SK-N-SH treated with all-trans-retinoic acid at 6 μM for 48 hours (cell line): ENCODE data around the gene GLIPR1L1.
"Not testable (repeated sequence)": the region's sequence is repeated elsewhere in the genome, so short reads cannot be mapped to it uniquely, and the experiment has no call there.

Source experiments
- ATAC-seq: fragments of 200-7000 bp; cut with Tn5 transposase; 3 replicates; pipeline ENCODE4 v1.9.1; 2020; ENCODE audit warnings: mild to moderate bottlenecking, moderate library complexity
- ARNTL ChIP-seq: fragments of 450-650 bp; formaldehyde crosslinking; IDR thresholded peaks from 2 replicates; pipeline ENCODE4 v1.5.0; 2020; ENCODE audit warnings: low read depth, mild to moderate bottlenecking, moderate library complexity, borderline replicate concordance
- BACH2 ChIP-seq: fragments of 250-450 bp; sonication (Bioruptor Pico); IDR thresholded peaks from 2 replicates; pipeline ENCODE4 v1.9.0; 2021; ENCODE audit warnings: mild to moderate bottlenecking, borderline replicate concordance
- CREB5 ChIP-seq: fragments of 250-450 bp; sonication (Bioruptor Pico); IDR thresholded peaks from 2 replicates; pipeline ENCODE4 v1.5.1; 2020; ENCODE audit warnings: low read depth, mild to moderate bottlenecking, moderate library complexity
- CSDC2 ChIP-seq: fragments of 250-450 bp; sonication (Bioruptor Pico); IDR thresholded peaks from 2 replicates; pipeline ENCODE4 v1.5.0; 2020; ENCODE audit warnings: mild to moderate bottlenecking, moderate library complexity
- ESRRG ChIP-seq: fragments of 250-450 bp; sonication (Bioruptor Pico); IDR thresholded peaks from 2 replicates; pipeline ENCODE4 v1.6.1; 2021; ENCODE audit warnings: mild to moderate bottlenecking
- ISL1 ChIP-seq: fragments of 250-450 bp; sonication (Bioruptor Pico); IDR thresholded peaks from 2 replicates; pipeline ENCODE4 v2.1.2; 2022; ENCODE audit warnings: mild to moderate bottlenecking, moderate library complexity
- OSR1 ChIP-seq: fragments of 250-450 bp; sonication (Bioruptor Pico); IDR thresholded peaks from 2 replicates; pipeline ENCODE4 v1.8.0; 2022; ENCODE audit warnings: moderate library complexity, mild to moderate bottlenecking, inconsistent platforms
- PATZ1 ChIP-seq: fragments of 250-450 bp; sonication (Bioruptor Pico); IDR thresholded peaks from 2 replicates; pipeline ENCODE4 v1.8.0; 2020; ENCODE audit warnings: mild to moderate bottlenecking, moderate library complexity, borderline replicate concordance
- POU6F1 ChIP-seq: fragments of 250-450 bp; sonication (Bioruptor Pico); IDR thresholded peaks from 2 replicates; pipeline ENCODE4 v1.8.0; 2021; ENCODE audit warnings: low read depth, mild to moderate bottlenecking, moderate library complexity, borderline replicate concordance
- PPARA ChIP-seq: fragments of 250-450 bp; sonication (Bioruptor Pico); IDR thresholded peaks from 2 replicates; pipeline ENCODE4 v1.5.0; 2020; ENCODE audit warnings: mild to moderate bottlenecking, borderline replicate concordance
- RARB ChIP-seq: fragments of 250-450 bp; sonication (Bioruptor Pico); IDR thresholded peaks from 2 replicates; pipeline ENCODE4 v1.8.0; 2021; ENCODE audit warnings: mild to moderate bottlenecking, moderate library complexity
- TOX ChIP-seq: fragments of 250-450 bp; sonication (Bioruptor Pico); IDR thresholded peaks from 2 replicates; pipeline ENCODE4 v1.8.0; 2021; ENCODE audit warnings: mild to moderate bottlenecking, moderate library complexity, borderline replicate concordance
- TSHZ2 ChIP-seq: fragments of 250-450 bp; sonication (Bioruptor Pico); IDR thresholded peaks from 2 replicates; pipeline ENCODE4 v1.5.0; 2020; ENCODE audit warnings: mild to moderate bottlenecking, moderate library complexity
- ZC3H10 ChIP-seq: fragments of 250-450 bp; sonication (Bioruptor Pico); IDR thresholded peaks from 2 replicates; pipeline ENCODE4 v1.5.1; 2021; ENCODE audit warnings: mild to moderate bottlenecking, moderate library complexity
- ZFP3 ChIP-seq: fragments of 250-450 bp; sonication (Bioruptor Pico); IDR thresholded peaks from 2 replicates; pipeline ENCODE4 v1.5.0; 2020; ENCODE audit warnings: mild to moderate bottlenecking, moderate library complexity
- ZFP30 ChIP-seq: fragments of 450-650 bp; formaldehyde crosslinking; IDR thresholded peaks from 2 replicates; pipeline ENCODE4 v1.5.0; 2022; ENCODE audit warnings: mild to moderate bottlenecking, moderate library complexity
- ZNF565 ChIP-seq: fragments of 450-650 bp; formaldehyde crosslinking; conservative IDR thresholded peaks from 2 replicates; pipeline ENCODE4 v1.5.0; 2020; ENCODE audit warnings: low read depth, mild to moderate bottlenecking, moderate library complexity
- ZNF70 ChIP-seq: fragments of 450-650 bp; formaldehyde crosslinking; IDR thresholded peaks from 2 replicates; pipeline ENCODE4 v1.5.0; 2020; ENCODE audit warnings: mild to moderate bottlenecking, moderate library complexity
- ZNF8 ChIP-seq: fragments of 450-650 bp; formaldehyde crosslinking; IDR thresholded peaks from 2 replicates; pipeline ENCODE4 v1.5.0; 2020; ENCODE audit warnings: mild to moderate bottlenecking, moderate library complexity

Gene GLIPR1L1

GRCh38 chr12:75337905-75338304 lies 3.4 kb downstream of the GLIPR1L1 start:
- TF ChIP-seq ZC3H10 = no peak
- TF ChIP-seq PATZ1 (CRISPR knock-in tag) = no peak
- TF ChIP-seq ISL1 = no peak
- no peak for TF ChIP-seq BACH2 (CRISPR knock-in tag)
- TF ChIP-seq TOX (CRISPR knock-in tag) = no peak
- TF ChIP-seq TSHZ2 (CRISPR knock-in tag) = no peak
- TF ChIP-seq CSDC2 (CRISPR knock-in tag) = no peak
- no peak for ATAC-seq

- ATAC-seq = no peak
- no peak for TF ChIP-seq ZFP3
- no peak for TF ChIP-seq ESRRG (CRISPR knock-in tag)
- TF ChIP-seq TOX (CRISPR knock-in tag) = no peak
- no peak for TF ChIP-seq CREB5
- no peak for TF ChIP-seq ISL1
- no peak for TF ChIP-seq ZFP30 (CRISPR knock-in tag)
- no peak for TF ChIP-seq ZNF70 (CRISPR knock-in tag)
- TF ChIP-seq RARB (CRISPR knock-in tag) = no peak
- TF ChIP-seq PATZ1 (CRISPR knock-in tag) = no peak
- TF ChIP-seq, all 23 proteins: peak for 0
Measured at GRCh38 chr12:75341873-75342272, 7.4 kb downstream of the GLIPR1L1 start.

GRCh38 chr12:75345531-75345930 lies 11.1 kb downstream of the GLIPR1L1 start:
- ATAC-seq = no peak
- TF ChIP-seq CSDC2 (CRISPR knock-in tag) (no peak), ARNTL (no peak), PPARA (CRISPR knock-in tag) (no peak), TOX (CRISPR knock-in tag) (no peak)

- ATAC-seq = not testable (repeated sequence)
Measured at GRCh38 chr12:75346215-75346614, 11.7 kb downstream of the GLIPR1L1 start.

- no peak for ATAC-seq
- no peak for TF ChIP-seq ZFP3
- TF ChIP-seq CREB5 = no peak
- TF ChIP-seq ZNF70 (CRISPR knock-in tag) = no peak
- TF ChIP-seq ZFP30 (CRISPR knock-in tag) = no peak
- no peak for TF ChIP-seq ZC3H10
- no peak for TF ChIP-seq TSHZ2 (CRISPR knock-in tag)
- TF ChIP-seq ARNTL = no peak
- TF ChIP-seq ZNF8 (CRISPR knock-in tag) = no peak
- no peak for TF ChIP-seq POU6F1
- no peak for TF ChIP-seq OSR1
- TF ChIP-seq BACH2 (CRISPR knock-in tag) = no peak
- TF ChIP-seq TOX (CRISPR knock-in tag) = no peak
- no peak for TF ChIP-seq RARB (CRISPR knock-in tag)
- TF ChIP-seq ESRRG (CRISPR knock-in tag) = no peak
- no peak for TF ChIP-seq CSDC2 (CRISPR knock-in tag)
- no peak for TF ChIP-seq ISL1
- no peak for TF ChIP-seq ZNF565
Measured at GRCh38 chr12:75349946-75350345, 15.5 kb downstream of the GLIPR1L1 start.
